ENCODE results near the gene C11orf24. TPM values are rescaled to one million over a fixed set of nuclear protein-coding genes. Genes with fewer than 3 reads are reported as not detected.
"Not testable (repeated sequence)": the region's sequence is repeated elsewhere in the genome, so short reads cannot be mapped to it uniquely, and the experiment has no call there.

C11orf24 gene
- total RNA-seq, 1 donor from 2014 or later, result 41.8 TPM

- no peak for DNase-seq (ENCODE audit: low spot score in 2 of 2, unreplicated experiment in 2 of 2)
- Mint-ChIP-seq H3K27ac (no peak overlapping the region), H3K9me3 (peaks cover 9% of the 10 kb centered on the region), H3K27me3 (ENCODE audit: low read depth) (no peaks in the 10 kb centered on the region), H3K4me1 (peaks cover 12% of the 10 kb centered on the region), H3K4me3 (no peak overlapping the region), H3K36me3 (no peaks in the 10 kb centered on the region)
- TF ChIP-seq, protein P1, sequence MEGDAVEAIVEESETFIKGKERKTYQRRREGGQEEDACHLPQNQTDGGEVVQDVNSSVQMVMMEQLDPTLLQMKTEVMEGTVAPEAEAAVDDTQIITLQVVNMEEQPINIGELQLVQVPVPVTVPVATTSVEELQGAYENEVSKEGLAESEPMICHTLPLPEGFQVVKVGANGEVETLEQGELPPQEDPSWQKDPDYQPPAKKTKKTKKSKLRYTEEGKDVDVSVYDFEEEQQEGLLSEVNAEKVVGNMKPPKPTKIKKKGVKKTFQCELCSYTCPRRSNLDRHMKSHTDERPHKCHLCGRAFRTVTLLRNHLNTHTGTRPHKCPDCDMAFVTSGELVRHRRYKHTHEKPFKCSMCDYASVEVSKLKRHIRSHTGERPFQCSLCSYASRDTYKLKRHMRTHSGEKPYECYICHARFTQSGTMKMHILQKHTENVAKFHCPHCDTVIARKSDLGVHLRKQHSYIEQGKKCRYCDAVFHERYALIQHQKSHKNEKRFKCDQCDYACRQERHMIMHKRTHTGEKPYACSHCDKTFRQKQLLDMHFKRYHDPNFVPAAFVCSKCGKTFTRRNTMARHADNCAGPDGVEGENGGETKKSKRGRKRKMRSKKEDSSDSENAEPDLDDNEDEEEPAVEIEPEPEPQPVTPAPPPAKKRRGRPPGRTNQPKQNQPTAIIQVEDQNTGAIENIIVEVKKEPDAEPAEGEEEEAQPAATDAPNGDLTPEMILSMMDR (IDR thresholded peaks at IDR 0.05; ENCODE audit: unreplicated experiment), result no peak
Measured at GRCh38 chr11:68251765-68252164, 20.0 kb downstream of the C11orf24 start.

GRCh38 chr11:68244912-68245311 is 26.9 kb downstream of the C11orf24 start:
- H3K36me3 Mint-ChIP-seq; H3K4me1 Mint-ChIP-seq; H3K27ac Mint-ChIP-seq; H3K4me3 Mint-ChIP-seq; H3K27me3 Mint-ChIP-seq (ENCODE audit: low read depth); DNase-seq (ENCODE audit: low spot score in 2 of 2, unreplicated experiment in 2 of 2): not testable (repeated sequence)
- peaks cover 12% of the 10 kb centered on the region for H3K9me3 Mint-ChIP-seq

DNA sequence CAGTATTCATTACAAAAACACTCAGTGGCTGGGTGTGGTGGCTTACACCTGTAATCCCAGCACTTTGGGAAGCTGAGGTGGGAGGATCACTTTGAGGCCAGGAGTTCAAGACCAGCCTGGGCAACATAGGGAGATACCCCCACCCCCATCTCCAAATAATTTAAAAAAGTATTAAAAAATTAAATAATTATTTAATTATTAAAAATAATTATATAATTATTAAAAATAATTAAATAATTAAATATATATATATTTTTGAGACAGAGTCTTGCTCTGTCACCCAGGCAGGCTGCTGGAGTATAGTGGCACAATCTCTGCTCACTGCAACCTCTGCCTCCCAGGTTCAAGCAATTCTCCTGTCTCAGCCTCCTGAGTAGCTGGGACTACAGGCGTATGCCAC is 27.9 kb downstream of the C11orf24 start:
- H3K9me3 Mint-ChIP-seq; H3K27me3 Mint-ChIP-seq (ENCODE audit: low read depth); H3K4me1 Mint-ChIP-seq; DNase-seq (ENCODE audit: low spot score in 2 of 2, unreplicated experiment in 2 of 2); H3K36me3 Mint-ChIP-seq; H3K4me3 Mint-ChIP-seq; H3K27ac Mint-ChIP-seq: not testable (repeated sequence)

- Mint-ChIP-seq H3K9me3 (peaks cover 6% of the 10 kb centered on the region), H3K4me3 (no peak overlapping the region), H3K27me3 (ENCODE audit: low read depth) (peaks cover 1% of the 10 kb centered on the region), H3K27ac (no peak overlapping the region), H3K4me1 (no peaks in the 10 kb centered on the region), H3K36me3 (peaks cover 2% of the 10 kb centered on the region)
- no peak for DNase-seq (ENCODE audit: low spot score in 2 of 2, unreplicated experiment in 2 of 2)
- TF ChIP-seq, protein P1 (IDR thresholded peaks at IDR 0.05; ENCODE audit: unreplicated experiment), result no peak
Measured at GRCh38 chr11:68242616-68243015, 29.2 kb downstream of the C11orf24 start.

DNA sequence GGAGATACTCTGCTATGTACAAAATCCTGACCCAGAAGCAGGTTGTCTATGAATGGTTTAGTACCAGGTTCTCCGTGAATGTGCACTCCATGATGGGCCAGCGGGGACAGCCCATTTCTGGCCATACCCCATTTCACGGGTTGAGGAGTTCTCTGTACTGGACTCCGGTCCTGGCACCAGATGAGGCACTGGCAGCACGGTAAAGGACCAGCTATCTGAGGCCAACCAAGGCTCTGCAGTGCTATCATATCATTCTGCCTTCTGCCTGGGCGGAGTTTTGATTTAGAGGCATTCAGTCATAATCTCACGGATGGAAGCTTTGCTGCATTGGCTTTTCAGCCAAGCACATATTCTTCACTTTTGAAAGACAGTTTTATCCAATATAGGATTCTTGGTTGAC is 40.2 kb downstream of the C11orf24 start:
- H3K9me3 Mint-ChIP-seq, result peaks cover 22% of the 10 kb centered on the region
- H3K27ac Mint-ChIP-seq, result no peak overlapping the region
- H3K36me3 Mint-ChIP-seq, result no peaks in the 10 kb centered on the region
- no peak overlapping the region for H3K4me3 Mint-ChIP-seq
- no peak for DNase-seq (ENCODE audit: low spot score in 2 of 2, unreplicated experiment in 2 of 2)
- no peaks in the 10 kb centered on the region for H3K4me1 Mint-ChIP-seq
- H3K27me3 Mint-ChIP-seq (ENCODE audit: low read depth), result no peaks in the 10 kb centered on the region
- TF ChIP-seq, protein P1 (IDR thresholded peaks at IDR 0.05; ENCODE audit: unreplicated experiment), result no peak

GRCh38 chr11:68229601-68230000 is 42.2 kb downstream of the C11orf24 start:
- TF ChIP-seq, protein P1 (IDR thresholded peaks at IDR 0.05; ENCODE audit: unreplicated experiment), result no peak
- H3K9me3 Mint-ChIP-seq, result peaks cover 22% of the 10 kb centered on the region
- H3K36me3 Mint-ChIP-seq, result no peaks in the 10 kb centered on the region
- no peaks in the 10 kb centered on the region for H3K4me1 Mint-ChIP-seq
- no peak for DNase-seq (ENCODE audit: low spot score in 2 of 2, unreplicated experiment in 2 of 2)
- H3K27ac Mint-ChIP-seq, result no peak overlapping the region
- H3K27me3 Mint-ChIP-seq (ENCODE audit: low read depth), result peaks cover 3% of the 10 kb centered on the region
- H3K4me3 Mint-ChIP-seq, result no peak overlapping the region

GRCh38 chr11:68226421-68226820 is 45.4 kb downstream of the C11orf24 start:
- no peaks in the 10 kb centered on the region for H3K36me3 Mint-ChIP-seq
- H3K4me1 Mint-ChIP-seq, result no peaks in the 10 kb centered on the region
- TF ChIP-seq, protein P1 (IDR thresholded peaks at IDR 0.05; ENCODE audit: unreplicated experiment), result no peak
- no peak overlapping the region for H3K27ac Mint-ChIP-seq
- peaks cover 15% of the 10 kb centered on the region for H3K9me3 Mint-ChIP-seq
- H3K4me3 Mint-ChIP-seq, result no peak overlapping the region
- DNase-seq (ENCODE audit: low spot score in 2 of 2, unreplicated experiment in 2 of 2), result no peak
- peaks cover 8% of the 10 kb centered on the region for H3K27me3 Mint-ChIP-seq (ENCODE audit: low read depth)

All from mesothelial cell of epicardium (in vitro differentiated cells).